HCT116 (cell line): Measurements from ENCODE around the gene ITPKB. TPM values are rescaled to one million over a fixed set of nuclear protein-coding genes. Genes with fewer than 3 reads are reported as not detected.

Source experiments
- ATAC-seq: fragments of 200-7000 bp; cut with Tn5 transposase; 2 replicates; pipeline ENCODE4 v1.9.1; 2020; ENCODE audit warnings: mild to moderate bottlenecking, moderate library complexity
- BruUV-seq: library from RNA; stranded (reverse); fragments of 400-500 nt; replicated peaks from 2 replicates; lab custom pipeline; 2021; lab: Mats Ljungman, UMichigan
- CTCF ChIA-PET: fragments of 300-600 bp; sonication (Branson Sonifier 250); formaldehyde crosslinking; loops from one replicate; lab custom pipeline; 2021; ENCODE audit warnings: antibody characterized with exemption; lab: Charles Lee
- POLR2A ChIA-PET: fragments of 300-600, 350-600 bp; sonication (Branson Sonifier 250); formaldehyde crosslinking; loops from one replicate; lab custom pipeline; 2021; ENCODE audit warnings: antibody characterized with exemption; lab: Charles Lee
- RAD21 ChIA-PET, 2 experiments: fragments of 300-600 bp; sonication (Branson Sonifier 250); formaldehyde crosslinking; loops; one replicate each; lab custom pipeline; 2023; ENCODE audit warnings: low total read pairs in 2 of 2; ENCODE audit not compliant: uncharacterized antibody in 2 of 2, unreplicated experiment in 2 of 2, low non-redundant PET in 1 of 2; lab: Charles Lee
- DNase-seq: peaks from one replicate; pipeline ENCODE4 v3.0.0-alpha.2; 2010; ENCODE audit warnings: low read depth, low spot score
- H2AFZ ChIP-seq: fragments of 200-600 bp; shearing (Covaris generic), sonication (generic); 2 replicates; pipeline ENCODE4 v1.6.1; 2017; ENCODE audit warnings: low read depth, mixed run types, mixed read lengths, antibody characterized with exemption, low read length; ENCODE audit not compliant: poor library complexity, severe bottlenecking
- H3K27ac ChIP-seq: 2 replicates; pipeline ENCODE4 v1.5.1; 2012; ENCODE audit warnings: low read depth, low read length
- H3K27me3 ChIP-seq: fragments of 200-600 bp; sonication (generic); 2 replicates; pipeline ENCODE4 v1.6.1; 2016; ENCODE audit warnings: mixed run types, low read length, mixed read lengths; ENCODE audit not compliant: insufficient read depth
- H3K36me3 ChIP-seq, 2 experiments: fragments of 200-500 bp in 1 of 2; fragments of 200-600 bp in 1 of 2; sonication (Bioruptor generic) in 1 of 2; sonication (generic) in 1 of 2; 2 replicates each; pipeline versions ENCODE4 v1.5.1 to v1.6.1; 2014 to 2016; ENCODE audit warnings: low read length in 2 of 2, inconsistent platforms in 1 of 2, mixed read lengths in 1 of 2, mixed run types in 1 of 2; ENCODE audit not compliant: insufficient read depth in 2 of 2, control insufficient read depth in 1 of 2
- H3K4me1 ChIP-seq, 2 experiments: fragments of 200-600 bp in 1 of 2; sonication (generic) in 1 of 2; 2 replicates each; pipeline versions ENCODE4 v1.5.1 to v1.6.1; 2012 to 2017; ENCODE audit warnings: low read length in 2 of 2, inconsistent platforms in 1 of 2, mild to moderate bottlenecking in 1 of 2, mixed read lengths in 1 of 2, mixed run types in 1 of 2, moderate library complexity in 1 of 2; ENCODE audit not compliant: insufficient read depth in 2 of 2, control insufficient read depth in 1 of 2
- H3K4me2 ChIP-seq: fragments of 200-600 bp; sonication (generic); 2 replicates; pipeline ENCODE4 v1.6.1; 2017; ENCODE audit warnings: mixed run types, low read length, mixed read lengths
- H3K4me3 ChIP-seq, 2 experiments: fragments of 200-600 bp in 1 of 2; sonication (generic) in 1 of 2; replicated peaks in 1 of 2; 2 replicates each; pipeline ENCODE4 v1.5.1; 2011 to 2016; ENCODE audit warnings: low read length in 2 of 2, control low read depth in 1 of 2, low read depth in 1 of 2, mild to moderate bottlenecking in 1 of 2, mixed read lengths in 1 of 2, mixed run types in 1 of 2
- H3K79me2 ChIP-seq: fragments of 200-600 bp; sonication (generic); 2 replicates; pipeline ENCODE4 v1.6.1; 2017; ENCODE audit warnings: mild to moderate bottlenecking, mixed run types, low read length, moderate library complexity, mixed read lengths; ENCODE audit not compliant: insufficient read depth
- H3K9ac ChIP-seq: fragments of 200-600 bp; sonication (generic); 2 replicates; pipeline ENCODE4 v1.6.1; 2016; ENCODE audit warnings: low read length, mixed read lengths
- H3K9me2 ChIP-seq: fragments of 200-600 bp; sonication (generic), shearing (Covaris generic); 2 replicates; pipeline ENCODE4 v1.6.1; 2017; ENCODE audit warnings: mixed run types, mild to moderate bottlenecking, moderate library complexity; ENCODE audit not compliant: insufficient read depth
- H3K9me3 ChIP-seq, 2 experiments: fragments of 200-500 bp in 1 of 2; fragments of 200-600 bp in 1 of 2; sonication (Bioruptor generic) in 1 of 2; sonication (generic) in 1 of 2; 2 replicates each; pipeline ENCODE4 v1.6.1; 2014 to 2017; ENCODE audit warnings: low read length in 2 of 2, mixed read lengths in 2 of 2, inconsistent platforms in 1 of 2, low read depth in 1 of 2, mild to moderate bottlenecking in 1 of 2, mixed run types in 1 of 2, moderate library complexity in 1 of 2; ENCODE audit not compliant: control insufficient read depth in 1 of 2, insufficient read depth in 1 of 2
- H4K20me1 ChIP-seq: fragments of 200-600 bp; sonication (generic), shearing (Covaris generic); 2 replicates; pipeline ENCODE4 v1.6.1; 2017; ENCODE audit warnings: mixed run types, mild to moderate bottlenecking, moderate library complexity; ENCODE audit not compliant: insufficient read depth
- CBX3 ChIP-seq: IDR thresholded peaks from 2 replicates; pipeline ENCODE4 v1.6.1; 2012; ENCODE audit warnings: low read depth
- CEBPB ChIP-seq: IDR thresholded peaks from 2 replicates; pipeline ENCODE4 v1.6.1; 2012; ENCODE audit warnings: low read depth
- CTCF ChIP-seq, 3 experiments: fragments of 200-600 bp in 1 of 3; sonication (generic) in 1 of 3; IDR thresholded peaks in 2 of 3; conservative IDR thresholded peaks in 1 of 3; 2 replicates each; pipeline ENCODE4 v1.5.1; 2012 to 2017; ENCODE audit warnings: low read depth in 2 of 3, low read length in 2 of 3, antibody characterized with exemption in 1 of 3, borderline replicate concordance in 1 of 3, control low read depth in 1 of 3, mild to moderate bottlenecking in 1 of 3, mixed read lengths in 1 of 3, mixed run types in 1 of 3, moderate library complexity in 1 of 3; ENCODE audit not compliant: insufficient read depth in 1 of 3
- EGR1 ChIP-seq: IDR thresholded peaks from 2 replicates; pipeline ENCODE4 v1.6.1; 2012; ENCODE audit warnings: low read depth
- ELF1 ChIP-seq: IDR thresholded peaks from 2 replicates; pipeline ENCODE4 v1.6.1; 2012; ENCODE audit warnings: low read depth, borderline replicate concordance
- EZH2 ChIP-seq: fragments of 200-600 bp; sonication (generic); IDR thresholded peaks from 2 replicates; pipeline ENCODE4 v1.6.1; 2017; ENCODE audit warnings: antibody characterized with exemption, mixed run types
- EZH2phosphoT487 ChIP-seq: fragments of 200-600 bp; IDR thresholded peaks from 2 replicates; pipeline ENCODE4 v1.6.1; 2018; ENCODE audit warnings: antibody characterized with exemption, borderline replicate concordance
- FOSL1 ChIP-seq: IDR thresholded peaks from 2 replicates; pipeline ENCODE4 v1.6.1; 2012; ENCODE audit warnings: low read depth
- JUND ChIP-seq: IDR thresholded peaks from 2 replicates; pipeline ENCODE4 v1.6.1; 2012
- POLR2A ChIP-seq: IDR thresholded peaks from 2 replicates; pipeline ENCODE4 v1.7.0; 2011; ENCODE audit warnings: borderline replicate concordance; ENCODE audit not compliant: insufficient read depth, insufficient read length; ENCODE audit errors: extremely low read depth
- POLR2AphosphoS5 ChIP-seq: IDR thresholded peaks from 2 replicates; pipeline ENCODE4 v1.6.1; 2011; ENCODE audit warnings: mild to moderate bottlenecking, low read depth, low read length, moderate library complexity
- RAD21 ChIP-seq: IDR thresholded peaks from 2 replicates; pipeline ENCODE4 v1.6.1; 2012; ENCODE audit warnings: low read depth, mild to moderate bottlenecking
- SIN3A ChIP-seq: IDR thresholded peaks from 2 replicates; pipeline ENCODE4 v1.6.1; 2012; ENCODE audit warnings: low read depth
- SP1 ChIP-seq: IDR thresholded peaks from 2 replicates; pipeline ENCODE4 v1.6.1; 2012; ENCODE audit warnings: low read depth
- TCF7L2 ChIP-seq: IDR thresholded peaks from 2 replicates; pipeline ENCODE4 v1.7.0; 2011; ENCODE audit warnings: borderline replicate concordance, inconsistent platforms; ENCODE audit not compliant: insufficient read depth, insufficient read length; ENCODE audit errors: extremely low read depth
- YY1 ChIP-seq: IDR thresholded peaks from 2 replicates; pipeline ENCODE4 v1.6.1; 2011; ENCODE audit warnings: low read length, low read depth, moderate library complexity, mild to moderate bottlenecking; ENCODE audit not compliant: insufficient replicate concordance; ENCODE audit errors: extremely low read depth
- ZFX ChIP-seq: fragments of 450-650 bp; IDR thresholded peaks from 2 replicates; pipeline ENCODE4 v1.6.1; 2017
- ZNF274 ChIP-seq: fragments of 200-500 bp; sonication (Bioruptor generic); IDR thresholded peaks from 2 replicates; pipeline ENCODE4 v1.6.1; 2014; ENCODE audit warnings: mild to moderate bottlenecking, low read depth, low read length, inconsistent platforms
- intact Hi-C: fragments of 100-400 bp; cut with micrococcal nuclease; formaldehyde crosslinking; loops from 2 replicates; pipeline ENCODE4 v1.10.0; 2022
- total RNA-seq: library from RNA; stranded (reverse); gene quantifications from one replicate; pipeline ENCODE4 v1.2.1, GENCODE V29; 2021; ENCODE audit not compliant: unreplicated experiment
- TF ChIP-seq, protein P1 (sequence below): IDR thresholded peaks from 2 replicates; pipeline ENCODE4 v1.6.1; 2012
- TF ChIP-seq, protein P2 (sequence below): IDR thresholded peaks from 2 replicates; pipeline ENCODE4 v1.6.1; 2012; ENCODE audit warnings: low read depth

Gene ITPKB
- total RNA-seq, 1 experiment from 2014 or later, result 4.4 TPM

- DNase-seq (no peak), ATAC-seq (no peak)
- Histone ChIP-seq H3K27me3 (no peaks in the 10 kb centered on the region), H4K20me1 (no peaks in the 10 kb centered on the region), H3K9me2 (no peaks in the 10 kb centered on the region), H3K36me3 (no peaks in the 10 kb centered on the region), H3K9ac (no peak overlapping the region), H2AFZ (no peak overlapping the region)
- POLR2A ChIA-PET, result no interaction called here
- no peak for TF ChIP-seq EZH2
- TF ChIP-seq, protein P1, sequence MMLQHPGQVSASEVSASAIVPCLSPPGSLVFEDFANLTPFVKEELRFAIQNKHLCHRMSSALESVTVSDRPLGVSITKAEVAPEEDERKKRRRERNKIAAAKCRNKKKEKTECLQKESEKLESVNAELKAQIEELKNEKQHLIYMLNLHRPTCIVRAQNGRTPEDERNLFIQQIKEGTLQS, result no peak
- no peak for TF ChIP-seq JUND
- TF ChIP-seq RAD21, result no peak
- no peak for TF ChIP-seq CEBPB
- TF ChIP-seq, protein P2, sequence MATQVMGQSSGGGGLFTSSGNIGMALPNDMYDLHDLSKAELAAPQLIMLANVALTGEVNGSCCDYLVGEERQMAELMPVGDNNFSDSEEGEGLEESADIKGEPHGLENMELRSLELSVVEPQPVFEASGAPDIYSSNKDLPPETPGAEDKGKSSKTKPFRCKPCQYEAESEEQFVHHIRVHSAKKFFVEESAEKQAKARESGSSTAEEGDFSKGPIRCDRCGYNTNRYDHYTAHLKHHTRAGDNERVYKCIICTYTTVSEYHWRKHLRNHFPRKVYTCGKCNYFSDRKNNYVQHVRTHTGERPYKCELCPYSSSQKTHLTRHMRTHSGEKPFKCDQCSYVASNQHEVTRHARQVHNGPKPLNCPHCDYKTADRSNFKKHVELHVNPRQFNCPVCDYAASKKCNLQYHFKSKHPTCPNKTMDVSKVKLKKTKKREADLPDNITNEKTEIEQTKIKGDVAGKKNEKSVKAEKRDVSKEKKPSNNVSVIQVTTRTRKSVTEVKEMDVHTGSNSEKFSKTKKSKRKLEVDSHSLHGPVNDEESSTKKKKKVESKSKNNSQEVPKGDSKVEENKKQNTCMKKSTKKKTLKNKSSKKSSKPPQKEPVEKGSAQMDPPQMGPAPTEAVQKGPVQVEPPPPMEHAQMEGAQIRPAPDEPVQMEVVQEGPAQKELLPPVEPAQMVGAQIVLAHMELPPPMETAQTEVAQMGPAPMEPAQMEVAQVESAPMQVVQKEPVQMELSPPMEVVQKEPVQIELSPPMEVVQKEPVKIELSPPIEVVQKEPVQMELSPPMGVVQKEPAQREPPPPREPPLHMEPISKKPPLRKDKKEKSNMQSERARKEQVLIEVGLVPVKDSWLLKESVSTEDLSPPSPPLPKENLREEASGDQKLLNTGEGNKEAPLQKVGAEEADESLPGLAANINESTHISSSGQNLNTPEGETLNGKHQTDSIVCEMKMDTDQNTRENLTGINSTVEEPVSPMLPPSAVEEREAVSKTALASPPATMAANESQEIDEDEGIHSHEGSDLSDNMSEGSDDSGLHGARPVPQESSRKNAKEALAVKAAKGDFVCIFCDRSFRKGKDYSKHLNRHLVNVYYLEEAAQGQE, result no peak
- no peak for TF ChIP-seq SP1
- TF ChIP-seq POLR2AphosphoS5, result no peak
- no peak for TF ChIP-seq EZH2phosphoT487
- no peak for TF ChIP-seq ZFX
- TF ChIP-seq SIN3A, result no peak
- TF ChIP-seq CBX3, result no peak
- TF ChIP-seq CTCF (IDR thresholded peaks at IDR 0.05 in 2 of 3, conservative IDR thresholded peaks at IDR 0.05 in 1 of 3; ENCODE audit: borderline replicate concordance in 1 of 3, insufficient read depth in 1 of 3, low read depth in 2 of 3, low read length in 2 of 3), result no peak
- no peak for TF ChIP-seq YY1
- no peak for TF ChIP-seq EGR1
- TF ChIP-seq FOSL1, result no peak
- TF ChIP-seq ELF1, result no peak
- TF ChIP-seq POLR2A, result no peak
- TF ChIP-seq ZNF274, result no peak
- no peak for TF ChIP-seq TCF7L2
- TF ChIP-seq, all 23 proteins: peak for 0
- H3K4me2 ChIP-seq, result no peak overlapping the region
- no peak overlapping the region for H3K27ac ChIP-seq
- no peaks in the 10 kb centered on the region for H3K9me3 ChIP-seq
- RAD21 ChIA-PET, result no interaction called here
- BruUV-seq, result no TSS peak
- H3K4me1 ChIP-seq, result peaks cover 29 to 43% of the 10 kb centered on the region in 2 experiments
- CTCF ChIA-PET, result interaction anchor here (1.2 kb wide), 1 partner anchor 33 kb away, joined by 3 read pairs; no protein-coding TSS in a partner anchor
- intact Hi-C loops, result no loop called here
- no peak overlapping the region for H3K4me3 ChIP-seq
- no peaks in the 10 kb centered on the region for H3K79me2 ChIP-seq
These were observed 79.9 kb downstream of the ITPKB start for GRCh38 chr1:226659136-226659535.
